Dedifferentiated amniotic fluid mesenchymal stem cell (primary cell): ENCODE data around the gene NCKIPSD.
A peak's percentile ranks its signal among the peaks of the same experiment; 100 is the strongest.
"Not testable (repeated sequence)": the region's sequence is repeated elsewhere in the genome, so short reads cannot be mapped to it uniquely, and the experiment has no call there.

Experiments
- DNase-seq: peaks from one replicate; pipeline ENCODE4 v3.0.0-alpha.2; 2016; ENCODE audit errors: extremely low spot score

Gene NCKIPSD

DNA sequence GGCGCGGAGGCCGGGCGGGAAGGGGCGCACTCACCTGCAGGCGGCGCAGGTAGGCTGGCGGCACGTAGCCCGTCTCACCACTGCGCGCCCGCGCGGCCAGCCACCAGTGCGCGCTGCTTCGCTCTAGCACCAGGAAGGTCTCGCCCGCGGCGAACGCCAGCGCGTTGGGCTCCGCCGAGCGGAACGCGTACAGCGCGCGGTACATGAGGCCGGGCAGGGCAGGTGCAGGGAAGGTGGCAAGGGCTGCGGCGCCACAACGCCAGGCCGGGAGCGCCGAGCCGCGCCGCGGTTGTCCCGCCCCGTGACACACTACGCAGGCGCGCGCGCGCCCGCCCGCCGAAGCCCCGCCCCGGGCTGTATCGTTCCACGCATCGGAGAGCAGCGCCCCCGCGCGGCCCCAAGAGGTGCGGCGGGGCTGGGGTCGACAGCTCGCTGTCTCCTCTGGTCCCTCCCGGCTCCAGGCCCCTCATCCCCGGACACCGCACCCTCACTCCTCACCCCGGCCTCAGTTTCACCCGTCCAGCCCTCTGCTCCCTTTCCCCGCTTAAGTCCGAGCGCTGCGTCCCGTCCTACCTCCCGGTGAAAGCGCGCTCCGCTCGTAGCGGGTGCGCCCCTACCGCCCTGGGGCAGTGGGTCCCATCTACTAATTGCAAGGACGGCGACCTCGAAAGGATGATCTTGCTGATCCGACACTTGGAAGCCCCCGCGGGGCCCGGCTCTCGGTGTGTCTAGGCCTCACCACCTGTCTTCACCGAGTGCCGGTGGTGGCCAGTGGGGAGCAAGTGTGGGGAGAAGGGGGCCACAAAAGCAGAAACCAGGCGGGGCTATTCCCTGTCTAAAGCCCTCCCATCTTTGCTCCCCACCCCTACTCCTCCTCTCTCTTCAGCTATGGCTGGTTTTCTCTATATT is at the start of gene NCKIPSD:
Gene NCKIPSD, minus strand, starts transcription at position 313 of the 909 bp plus-strand sequence. Its CDS starts 108 bp downstream, at position 205.
- DNase-seq, result peak; percentile 72

DNA sequence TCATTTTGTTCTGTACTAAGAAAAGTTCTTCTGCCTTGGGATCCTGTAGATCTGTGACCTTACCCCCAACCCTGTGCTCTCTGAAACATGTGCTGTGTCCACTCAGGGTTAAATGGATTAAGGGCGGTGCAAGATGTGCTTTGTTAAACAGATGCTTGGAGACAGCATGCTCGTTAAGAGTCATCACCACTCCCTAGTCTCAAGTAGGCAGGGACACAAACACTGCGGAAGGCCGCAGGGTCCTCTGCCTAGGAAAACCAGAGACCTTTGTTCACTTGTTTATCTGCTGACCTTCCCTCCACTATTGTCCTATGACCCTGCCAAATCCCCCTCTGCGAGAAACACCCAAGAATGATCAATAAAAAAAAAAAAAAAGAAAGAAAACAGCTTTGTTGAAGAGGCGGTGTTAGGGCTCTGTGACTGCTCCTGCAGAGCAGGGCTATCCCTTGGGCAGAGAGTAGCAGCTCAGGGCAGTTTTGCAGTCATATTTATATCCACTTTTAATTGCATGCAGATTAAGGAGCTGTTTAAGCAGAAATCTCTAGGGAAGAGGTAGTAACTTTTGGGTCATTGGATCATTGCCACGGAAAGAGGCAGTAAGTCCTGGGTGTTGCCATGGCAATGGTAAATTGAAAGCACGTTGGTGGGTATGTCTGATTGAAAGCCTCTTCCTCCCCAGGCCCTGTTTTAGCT is 49.5 kb upstream of the NCKIPSD start:
- DNase-seq, result not testable (repeated sequence)

DNA sequence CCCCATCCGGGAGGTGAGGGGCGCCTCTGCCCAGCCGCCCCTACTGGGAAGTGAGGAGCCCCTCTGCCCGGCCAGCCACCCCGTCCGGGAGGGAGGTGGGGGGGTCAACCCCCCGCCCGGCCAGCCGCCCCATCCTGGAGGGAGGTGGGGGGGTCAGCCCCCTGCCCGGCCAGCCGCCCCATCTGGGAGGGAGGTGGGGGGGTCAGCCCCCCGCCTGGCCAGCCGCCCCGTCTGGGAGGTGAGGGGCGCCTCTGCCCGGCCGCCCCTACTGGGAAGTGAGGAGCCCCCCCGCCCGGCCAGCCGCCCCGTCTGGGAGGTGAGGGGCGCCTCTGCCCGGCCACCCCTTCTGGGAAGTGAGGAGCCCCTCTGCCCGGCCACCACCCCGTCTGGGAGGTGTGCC is 48.8 kb upstream of the NCKIPSD start:
- DNase-seq, result not testable (repeated sequence)

DNA sequence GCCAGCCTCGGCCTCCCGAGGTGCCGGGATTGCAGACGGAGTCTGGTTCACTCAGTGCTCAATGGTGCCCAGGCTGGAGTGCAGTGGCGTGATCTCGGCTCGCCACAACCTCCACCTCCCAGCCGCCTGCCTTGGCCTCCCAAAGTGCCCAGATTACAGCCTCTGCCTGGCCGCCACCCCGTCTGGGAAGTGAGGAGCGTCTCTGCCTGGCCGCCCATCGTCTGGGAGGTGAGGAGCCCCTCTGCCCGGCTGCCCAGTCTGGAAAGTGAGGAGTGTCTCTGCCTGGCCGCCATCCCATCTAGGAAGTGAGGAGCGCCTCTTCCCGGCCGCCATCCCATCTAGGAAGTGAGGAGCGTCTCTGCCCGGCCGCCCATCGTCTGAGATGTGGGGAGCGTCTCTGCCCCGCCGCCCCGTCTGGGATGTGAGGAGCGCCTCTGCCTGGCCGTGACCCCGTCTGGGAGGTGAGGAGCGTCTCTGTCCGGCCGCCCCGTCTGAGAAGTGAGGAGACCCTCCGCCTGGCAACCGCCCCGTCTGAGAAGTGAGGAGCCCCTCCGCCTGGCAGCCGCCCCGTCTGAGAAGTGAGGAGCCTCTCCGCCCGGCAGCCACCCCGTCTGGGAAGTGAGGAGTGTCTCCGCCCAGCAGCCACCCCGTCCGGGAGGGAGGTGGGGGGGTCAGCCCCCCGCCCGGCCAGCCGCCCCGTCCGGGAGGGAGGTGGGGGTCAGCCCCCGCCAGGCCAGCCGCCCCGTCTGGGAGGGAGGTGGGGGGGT is 48.2 kb upstream of the NCKIPSD start:
- not testable (repeated sequence) for DNase-seq

DNA sequence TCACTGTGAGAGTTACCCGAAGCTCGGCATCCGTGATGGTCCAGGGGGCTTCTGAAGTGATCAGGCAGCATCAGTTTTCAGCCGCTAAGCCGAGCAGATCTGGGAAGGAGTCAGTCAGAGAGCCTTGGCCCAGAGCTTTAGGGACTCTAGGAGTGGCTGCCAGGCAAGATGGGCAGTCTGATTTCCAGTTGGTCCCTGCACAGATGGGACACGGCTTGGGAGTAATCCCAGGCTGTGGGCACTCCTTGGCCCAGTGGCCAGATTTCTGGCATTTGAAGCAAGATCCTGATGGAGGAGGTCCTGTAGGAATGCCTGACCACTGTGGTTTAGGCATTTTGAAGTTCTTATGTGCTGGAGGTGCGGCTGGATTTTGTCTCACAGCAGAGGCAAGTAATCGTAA is 41.8 kb upstream of the NCKIPSD start:
- no peak for DNase-seq

DNA sequence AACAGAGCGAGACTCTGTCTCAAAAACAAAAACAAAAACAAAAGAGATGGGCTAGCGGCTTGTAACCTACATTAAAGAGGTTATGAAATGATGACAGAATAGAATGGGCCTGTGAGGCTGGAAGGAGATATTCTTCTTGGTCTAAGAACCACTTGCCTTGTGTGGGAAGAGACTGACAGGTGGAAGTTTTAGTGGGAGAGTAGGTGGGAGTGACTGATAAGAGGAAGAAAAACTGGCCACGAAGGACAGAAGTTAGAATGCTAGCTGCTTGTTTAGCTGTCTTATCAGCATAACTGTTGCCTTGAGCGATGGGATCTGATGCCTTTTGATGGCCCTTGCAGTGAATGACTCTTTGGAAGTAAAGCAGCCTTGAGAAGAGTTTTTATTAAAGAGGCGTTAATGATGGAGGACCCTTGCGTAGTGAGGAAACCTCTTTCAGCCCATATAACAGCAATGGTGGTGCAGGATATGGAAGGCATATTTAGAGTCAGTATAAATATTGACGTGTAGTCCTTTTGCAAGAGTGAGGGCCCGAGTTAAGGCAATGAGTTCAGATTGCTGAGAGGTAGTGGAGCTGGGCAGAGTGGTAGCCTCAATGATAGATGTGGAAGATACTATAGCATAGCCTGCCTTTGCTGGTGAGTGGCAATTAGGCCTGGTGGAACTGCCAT is 39.6 kb upstream of the NCKIPSD start:
- DNase-seq, result not testable (repeated sequence)

DNA sequence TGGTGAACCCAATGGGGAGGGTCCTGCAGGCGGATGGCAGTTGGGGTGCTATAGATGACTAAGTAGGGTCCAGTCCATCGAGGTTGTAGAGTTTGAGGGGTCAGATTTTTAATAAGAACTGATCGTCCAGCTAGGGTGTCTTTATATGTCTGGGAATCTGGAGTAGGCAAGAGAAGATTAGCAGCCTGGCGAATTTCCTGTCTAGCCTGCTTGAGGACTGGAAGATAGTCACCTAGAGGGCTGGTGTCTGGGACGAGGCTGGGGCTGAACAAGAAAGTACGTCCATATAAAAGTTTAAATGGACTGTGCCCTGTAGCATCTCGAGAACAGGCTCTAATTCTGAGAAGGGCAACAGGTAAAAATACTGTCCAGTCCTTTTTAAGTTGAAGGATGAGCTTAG is 38.0 kb upstream of the NCKIPSD start:
- DNase-seq, result no peak

DNA sequence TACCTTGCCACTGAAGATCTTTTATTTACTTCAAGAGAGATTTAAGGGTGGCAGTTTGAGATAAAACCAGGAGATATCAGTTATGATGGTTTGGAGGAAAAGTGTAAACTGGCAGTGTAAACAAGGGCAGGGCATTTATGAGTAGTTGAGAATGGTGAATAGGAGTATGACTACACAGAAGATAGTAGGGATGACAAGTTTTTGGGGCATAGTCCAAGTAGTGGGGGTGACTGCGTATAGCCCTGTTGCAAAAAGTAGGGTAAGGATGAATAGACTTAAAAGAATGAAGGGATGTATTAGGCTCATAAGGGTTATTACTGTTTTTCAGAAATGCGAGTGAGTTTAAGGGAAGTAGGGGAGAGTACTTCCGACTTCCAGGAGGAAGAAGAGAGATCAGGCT is 37.6 kb upstream of the NCKIPSD start:
- not testable (repeated sequence) for DNase-seq

DNA sequence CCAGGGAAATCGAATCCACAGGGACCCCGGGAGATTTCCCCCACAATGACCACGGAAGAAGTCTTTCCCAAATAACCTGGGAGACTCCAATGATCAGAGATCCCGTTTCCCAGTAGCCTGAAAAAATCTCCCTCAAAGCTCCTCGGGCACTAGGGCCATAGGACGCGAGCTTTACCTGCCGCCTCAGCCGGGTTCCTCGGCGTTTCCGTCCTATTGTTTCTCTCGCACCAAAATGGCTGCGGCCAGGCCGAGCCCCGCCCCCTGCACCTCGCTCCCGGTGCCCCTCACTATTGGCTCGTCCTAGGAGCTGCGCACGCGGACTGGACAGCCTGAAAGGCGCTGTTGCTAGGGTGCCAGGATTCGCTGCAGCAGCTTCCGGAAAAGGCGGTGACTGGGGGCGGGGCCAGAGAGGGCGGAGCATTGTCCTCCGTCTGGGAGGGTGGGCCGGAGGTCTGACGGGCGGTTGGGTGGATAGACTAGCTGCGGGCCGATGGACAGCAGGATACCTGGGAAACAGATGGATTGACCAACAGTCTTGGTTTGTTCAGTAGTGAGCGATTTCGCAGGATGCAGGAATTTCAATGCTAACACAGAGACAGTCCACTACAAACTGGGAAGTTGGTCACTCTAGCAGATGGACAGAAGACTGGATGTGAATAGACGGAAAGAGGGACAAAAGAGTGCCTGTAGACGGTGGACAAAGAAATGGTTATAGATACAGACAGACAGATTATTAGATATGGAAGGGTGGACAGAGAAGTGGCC is 31.4 kb upstream of the NCKIPSD start, which contains the start of gene IP6K2:
Gene IP6K2, minus strand, starts transcription at position 240 of the 765 bp plus-strand sequence. CDS start 21,930 bp downstream, outside the sequence.
- DNase-seq, result peak; percentile 99

DNA sequence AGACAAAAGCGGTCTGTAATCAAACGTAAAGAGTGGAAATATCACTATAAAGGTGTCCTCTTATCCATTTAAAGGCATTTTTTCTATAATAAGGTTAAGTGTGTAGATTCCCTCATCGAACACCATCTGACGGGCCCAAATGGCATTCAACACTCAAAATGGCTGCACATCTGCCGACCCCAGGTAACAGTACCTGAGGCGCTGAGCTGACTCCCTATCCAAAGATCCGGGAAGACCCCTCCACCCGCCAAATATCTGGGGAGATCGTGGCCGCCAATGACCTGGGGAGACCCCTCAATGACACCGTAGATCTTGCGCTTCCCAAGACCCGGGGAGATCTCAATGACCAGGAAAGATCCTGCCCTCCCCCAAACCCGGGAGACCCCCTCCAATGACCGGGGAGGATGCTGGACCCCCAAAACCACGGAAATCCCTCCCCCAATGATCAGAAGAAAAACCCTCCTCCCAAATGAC is 30.8 kb upstream of the NCKIPSD start:
- no peak for DNase-seq

DNA sequence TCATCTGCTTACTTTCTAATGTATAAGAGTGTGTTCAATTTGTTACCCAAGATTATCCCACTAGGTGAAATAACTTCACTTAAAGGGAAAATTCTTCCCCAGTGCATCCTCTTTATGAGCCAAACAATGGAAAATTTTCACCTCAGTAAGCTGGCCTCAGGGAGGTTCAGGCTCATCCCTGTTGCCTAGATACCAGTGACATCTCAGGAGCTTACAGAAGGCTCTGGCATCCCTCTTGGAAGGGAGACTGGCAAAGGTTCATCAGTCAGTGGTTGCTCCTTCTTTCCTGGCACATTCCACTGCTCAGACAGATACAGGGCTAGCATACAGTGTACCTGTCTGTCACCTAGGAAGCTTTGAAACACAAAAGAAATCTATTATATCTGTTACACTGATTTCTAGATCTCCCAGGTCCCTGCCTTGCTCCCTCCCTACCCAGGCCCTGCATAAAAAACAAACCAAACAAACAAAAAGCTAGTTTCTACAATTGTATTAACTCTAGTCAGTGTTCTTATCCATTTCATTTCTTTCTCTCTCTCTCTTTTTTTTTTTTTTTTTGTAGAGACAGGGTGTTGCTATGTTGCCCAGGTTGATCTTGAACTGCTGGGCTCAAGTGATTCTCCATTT is 29.6 kb upstream of the NCKIPSD start:
- peak; percentile 45 for DNase-seq

DNA sequence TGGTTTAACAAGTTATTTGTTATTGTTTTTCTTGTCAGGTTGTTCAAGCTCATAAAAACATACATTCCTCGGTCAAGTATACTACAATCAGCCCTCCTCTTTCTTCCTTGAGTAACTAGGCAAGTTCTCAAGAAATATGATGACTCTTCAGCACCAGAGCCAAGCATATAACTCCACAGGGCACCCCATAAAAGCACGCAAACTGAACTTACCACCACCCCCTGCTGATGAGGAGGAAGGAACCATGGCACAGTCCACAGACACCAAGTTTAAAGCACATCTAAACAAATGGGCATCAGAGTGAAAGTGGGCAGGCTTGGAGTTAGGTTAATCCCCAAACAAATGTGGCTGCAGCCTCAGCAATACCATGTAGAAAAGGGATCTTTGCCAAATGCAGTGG is 26.0 kb upstream of the NCKIPSD start:
- DNase-seq, result no peak

DNA sequence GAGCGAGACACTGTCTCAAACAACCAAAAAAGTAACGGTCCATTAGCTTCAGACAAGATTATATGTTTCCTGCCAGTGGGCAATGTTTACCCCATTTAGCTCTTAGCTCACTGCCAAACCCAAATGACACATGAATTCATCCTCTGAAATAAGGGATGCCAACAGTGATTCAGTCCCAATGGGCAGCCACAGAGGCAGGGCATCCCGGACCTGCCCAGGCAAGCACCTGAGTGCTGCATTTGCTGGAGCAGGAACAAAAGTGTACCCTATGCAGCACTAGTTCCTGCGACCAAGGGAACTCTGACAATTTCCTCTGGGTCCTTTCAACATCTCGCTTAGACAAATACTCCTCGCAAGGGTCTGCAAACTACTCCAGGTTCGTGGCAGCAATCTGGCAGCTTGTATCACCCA is 23.3 kb upstream of the NCKIPSD start:
- no peak for DNase-seq

DNA sequence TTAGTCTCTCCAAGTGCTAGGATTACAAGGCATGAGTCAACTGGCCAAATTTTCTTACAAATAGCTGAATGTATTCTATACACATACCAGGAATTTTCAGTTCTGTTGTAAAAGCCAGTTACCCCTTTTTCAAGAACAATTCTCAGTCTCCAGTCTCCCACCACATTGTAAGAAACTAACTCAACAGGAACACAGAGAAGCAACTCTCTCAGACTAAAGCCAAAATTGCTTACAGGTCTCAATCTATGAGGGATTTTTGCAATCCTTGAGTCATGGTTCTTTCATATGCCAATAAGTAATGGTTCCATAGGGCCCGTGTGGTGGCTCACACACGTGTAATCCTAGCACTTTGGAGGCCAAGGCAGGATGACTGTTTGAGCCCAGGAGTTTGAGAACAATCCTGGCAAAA is 22.8 kb upstream of the NCKIPSD start:
- DNase-seq, result peak; percentile 19

DNA sequence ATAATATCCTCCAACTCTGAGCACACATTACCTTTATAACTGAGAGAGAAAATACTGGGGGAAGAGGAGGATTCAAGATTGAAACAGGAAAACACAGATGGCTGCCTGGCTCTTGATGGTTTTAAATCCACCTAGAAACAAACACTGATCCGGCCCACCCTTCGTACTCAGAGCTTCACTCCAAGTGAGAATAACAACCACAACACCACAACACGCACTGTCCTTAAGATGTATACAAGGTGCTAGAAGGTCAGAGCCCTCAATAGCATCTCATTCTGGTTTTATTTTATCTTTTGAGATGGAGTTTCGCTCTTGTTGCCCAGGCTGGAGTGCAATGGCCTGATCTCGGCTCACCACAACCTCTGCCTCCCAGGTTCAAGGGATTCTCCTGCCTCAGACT is 21.4 kb upstream of the NCKIPSD start:
- DNase-seq, result no peak

DNA sequence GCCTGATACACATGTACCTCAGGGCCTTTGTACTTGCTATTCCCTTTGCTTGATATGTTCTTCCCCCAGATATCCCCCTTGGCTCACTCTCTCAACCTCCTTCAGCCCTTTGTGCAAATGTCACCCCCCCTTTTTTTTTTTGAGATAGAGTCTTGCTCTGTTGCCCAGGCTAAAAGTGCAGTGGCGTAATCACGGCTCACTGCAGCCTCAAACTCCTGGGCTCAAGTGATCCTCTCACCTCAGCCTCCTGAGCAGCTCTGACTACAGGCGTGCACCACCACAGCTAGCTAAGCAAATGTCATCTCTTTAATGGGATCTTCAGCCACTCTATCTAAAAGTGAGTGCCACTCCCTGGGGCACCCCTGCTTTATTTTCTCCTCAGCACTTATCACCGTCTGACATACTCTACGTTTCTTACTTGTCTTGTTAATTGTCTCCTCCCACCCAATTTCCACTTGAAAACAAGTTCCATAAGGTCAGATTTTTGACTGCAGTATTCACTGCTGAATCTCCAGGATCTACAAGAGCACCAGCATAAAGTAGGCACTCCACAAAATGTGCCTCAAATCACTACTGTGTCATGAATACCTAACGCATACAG is 16.7 kb upstream of the NCKIPSD start:
- DNase-seq, result no peak

DNA sequence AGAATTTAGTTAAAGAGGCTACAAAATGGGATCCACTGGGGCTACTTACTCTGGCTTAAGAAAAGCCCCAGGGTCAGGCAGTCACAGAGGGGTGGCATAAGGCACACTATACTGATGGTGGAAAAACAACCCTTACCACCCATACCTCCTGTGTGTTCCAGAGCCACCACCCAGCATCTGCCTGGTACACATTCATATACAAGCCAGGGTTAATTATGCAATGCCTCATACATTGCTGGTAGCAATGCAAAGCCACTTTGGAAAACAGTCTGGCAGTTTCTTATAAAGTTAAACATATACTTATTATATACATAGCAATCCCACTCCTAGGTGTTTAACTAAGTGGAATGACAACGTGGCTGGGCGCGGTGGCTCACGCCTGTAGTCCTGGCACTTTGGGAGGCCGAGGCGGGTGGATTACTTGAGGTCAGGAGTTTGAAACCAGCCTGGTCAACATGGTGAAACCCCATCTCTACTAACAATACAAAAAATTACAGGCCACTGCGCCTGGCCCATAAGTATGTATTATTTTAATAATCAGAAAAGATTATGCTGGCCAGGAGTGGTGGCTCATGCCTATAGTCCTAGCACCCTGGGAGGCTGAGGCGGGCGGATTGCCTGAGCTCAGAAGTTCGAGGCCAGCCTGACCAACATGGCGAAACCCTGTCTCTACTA is 15.2 kb upstream of the NCKIPSD start:
- DNase-seq, result no peak

DNA sequence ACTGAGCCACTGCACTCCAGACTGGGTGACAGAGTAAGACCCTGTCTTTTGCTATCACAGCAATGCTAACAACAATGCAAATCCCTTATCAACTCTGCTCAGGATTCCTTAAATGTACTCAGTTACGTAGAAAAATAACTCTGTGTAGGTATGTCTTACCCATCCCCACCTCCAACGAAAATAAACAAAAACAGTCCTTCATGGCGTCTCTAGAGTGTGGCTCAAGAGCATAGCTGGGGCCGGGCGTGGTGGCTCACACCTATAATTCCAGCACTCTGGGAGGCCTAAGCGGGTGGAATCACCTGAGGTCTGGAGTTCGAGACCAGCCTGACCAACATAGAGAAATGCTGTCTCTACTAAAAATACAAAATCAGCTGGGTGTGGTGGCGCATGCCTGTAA is 13.2 kb upstream of the NCKIPSD start:
- DNase-seq, result no peak

DNA sequence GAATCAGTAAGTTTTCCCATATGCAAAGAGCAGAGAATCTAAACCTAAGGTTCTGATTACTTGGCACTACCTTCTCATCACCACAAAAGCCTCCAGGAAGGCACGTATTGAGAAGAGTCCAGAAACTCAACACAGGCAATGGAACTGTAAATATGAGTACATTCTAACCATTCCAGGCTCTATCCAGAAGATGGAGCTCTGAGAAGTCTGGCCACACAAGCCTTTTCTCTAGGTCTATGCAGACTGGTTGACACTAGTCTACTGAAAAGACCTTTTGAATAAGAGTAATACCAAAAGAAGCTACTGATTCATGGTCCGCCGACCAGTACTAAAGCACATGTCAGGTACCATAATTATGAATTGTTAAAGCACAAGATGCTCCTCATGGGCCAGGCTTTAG is 12.2 kb upstream of the NCKIPSD start:
- no peak for DNase-seq
